IMR-90 (cell line): ENCODE results near the gene MEPCE. TPM values are rescaled to one million over a fixed set of nuclear protein-coding genes. Genes with fewer than 3 reads are reported as not detected.

Experiments
- ATAC-seq: fragments of 200-7000 bp; cut with Tn5 transposase; 2 replicates; pipeline ENCODE4 v1.9.1; 2020; ENCODE audit warnings: low read depth, mild to moderate bottlenecking, moderate library complexity
- BruUV-seq: library from RNA; stranded (reverse); fragments of 400-500 nt; replicated peaks from 2 replicates; lab custom pipeline; 2021; lab: Mats Ljungman, UMichigan
- CTCF ChIA-PET: fragments of 300-600 bp; formaldehyde crosslinking; extraction: SDS; loops from one replicate; lab custom pipeline; 2021; ENCODE audit warnings: antibody characterized with exemption; lab: Yijun Ruan, JAX
- POLR2A ChIA-PET: fragments of 300-600 bp; sonication (Branson Sonifier 250); formaldehyde crosslinking; loops from one replicate; lab custom pipeline; 2022; ENCODE audit warnings: antibody characterized with exemption; ENCODE audit not compliant: unreplicated experiment; lab: Charles Lee
- DNase-seq: peaks from one replicate; pipeline ENCODE4 v3.0.0; 2013
- H2AFZ ChIP-seq: replicated peaks from 2 replicates; pipeline ENCODE3; 2013; ENCODE audit warnings: low read length, mild to moderate bottlenecking; ENCODE audit not compliant: poor library complexity
- H2AK5ac ChIP-seq: 2 replicates; pipeline ENCODE4 v1.6.1; 2013; ENCODE audit warnings: low read depth, low read length, inconsistent platforms
- H2AK9ac ChIP-seq: replicated peaks from 2 replicates; pipeline ENCODE3; 2013; ENCODE audit warnings: mild to moderate bottlenecking, low read depth, low read length, moderate library complexity; ENCODE audit not compliant: poor library complexity
- H2BK120ac ChIP-seq: 2 replicates; pipeline ENCODE4 v1.6.1; 2013; ENCODE audit warnings: low read depth, low read length, inconsistent platforms
- H2BK15ac ChIP-seq: 3 replicates; pipeline ENCODE4 v1.6.1; 2013; ENCODE audit warnings: low read depth, low read length, inconsistent platforms
- H2BK20ac ChIP-seq: 2 replicates; pipeline ENCODE4 v1.6.1; 2013; ENCODE audit warnings: low read depth, mild to moderate bottlenecking, inconsistent platforms, low read length, moderate library complexity
- H2BK5ac ChIP-seq: 2 replicates; pipeline ENCODE4 v1.6.1; 2013; ENCODE audit warnings: mild to moderate bottlenecking, low read depth, low read length, inconsistent platforms; ENCODE audit not compliant: poor library complexity, severe bottlenecking
- H3K14ac ChIP-seq: replicated peaks from 2 replicates; pipeline ENCODE4 v1.6.1; 2013; ENCODE audit warnings: low read depth, low read length, inconsistent platforms
- H3K18ac ChIP-seq: 2 replicates; pipeline ENCODE4 v1.6.1; 2013; ENCODE audit warnings: low read depth, low read length, control low read depth
- H3K23ac ChIP-seq: 2 replicates; pipeline ENCODE4 v1.6.1; 2013; ENCODE audit warnings: low read depth, low read length, inconsistent platforms
- H3K27ac ChIP-seq: 2 replicates; pipeline ENCODE4 v1.5.1; 2013; ENCODE audit warnings: mild to moderate bottlenecking, control low read depth, low read length; ENCODE audit not compliant: insufficient read depth
- H3K27me3 ChIP-seq: 2 replicates; pipeline ENCODE4 v1.6.1; 2013; ENCODE audit warnings: low read length; ENCODE audit not compliant: control insufficient read depth, insufficient read depth
- H3K36me3 ChIP-seq: 2 replicates; pipeline ENCODE4 v1.6.1; 2013; ENCODE audit warnings: low read length, mixed read lengths; ENCODE audit not compliant: control insufficient read depth, insufficient read depth
- H3K4ac ChIP-seq: 2 replicates; pipeline ENCODE4 v1.6.1; 2013; ENCODE audit warnings: low read depth, low read length, inconsistent platforms
- H3K4me1 ChIP-seq: 2 replicates; pipeline ENCODE4 v1.6.1; 2013; ENCODE audit warnings: low read length, mixed read lengths; ENCODE audit not compliant: control insufficient read depth, insufficient read depth
- H3K4me2 ChIP-seq: 2 replicates; pipeline ENCODE4 v1.6.1; 2013; ENCODE audit warnings: low read depth, mild to moderate bottlenecking, control low read depth, low read length, moderate library complexity
- H3K4me3 ChIP-seq: 2 replicates; pipeline ENCODE4 v1.5.1; 2013; ENCODE audit warnings: low read depth, mild to moderate bottlenecking, control low read depth, low read length, moderate library complexity; ENCODE audit not compliant: insufficient read depth
- H3K56ac ChIP-seq: 2 replicates; pipeline ENCODE4 v1.6.1; 2013; ENCODE audit warnings: low read length, inconsistent platforms; ENCODE audit not compliant: insufficient read depth; ENCODE audit errors: extremely low read depth
- H3K79me1 ChIP-seq, 2 experiments: 2 replicates each; pipeline ENCODE4 v1.6.1; 2013; ENCODE audit warnings: low read length in 2 of 2, inconsistent platforms in 1 of 2, low read depth in 1 of 2
- H3K9ac ChIP-seq: 2 replicates; pipeline ENCODE4 v1.6.1; 2013; ENCODE audit warnings: low read depth, low read length, control low read depth
- H3K9me1 ChIP-seq: 2 replicates; pipeline ENCODE4 v1.6.1; 2013; ENCODE audit warnings: low read length, inconsistent platforms; ENCODE audit not compliant: insufficient read depth
- H3K9me3 ChIP-seq: 2 replicates; pipeline ENCODE4 v1.6.1; 2013; ENCODE audit warnings: low read length; ENCODE audit not compliant: control insufficient read depth, insufficient read depth
- H4K20me1 ChIP-seq: 2 replicates; pipeline ENCODE4 v1.6.1; 2013; ENCODE audit warnings: low read length, inconsistent platforms; ENCODE audit not compliant: insufficient read depth
- H4K5ac ChIP-seq: 2 replicates; pipeline ENCODE4 v1.6.1; 2013; ENCODE audit warnings: mild to moderate bottlenecking, low read depth, low read length, control low read depth
- H4K8ac ChIP-seq, 2 experiments: 2 replicates each; pipeline ENCODE4 v1.6.1; 2013; ENCODE audit warnings: low read depth in 2 of 2, low read length in 2 of 2, control low read depth in 1 of 2, inconsistent platforms in 1 of 2
- H4K91ac ChIP-seq: 2 replicates; pipeline ENCODE4 v1.6.1; 2013; ENCODE audit warnings: low read depth, low read length, inconsistent platforms; ENCODE audit not compliant: insufficient read depth
- BHLHE40 ChIP-seq: fragments of 150-350 bp; IDR thresholded peaks from 2 replicates; pipeline ENCODE4 v1.6.1; 2016; ENCODE audit warnings: mild to moderate bottlenecking, low read depth, low read length
- CEBPB ChIP-seq: IDR thresholded peaks from 2 replicates; pipeline ENCODE4 v1.6.1; 2012; ENCODE audit warnings: low read depth, low read length, improper control_type of control experiment
- CHD1 ChIP-seq: IDR thresholded peaks from 2 replicates; pipeline ENCODE4 v1.6.1; 2012; ENCODE audit warnings: low read depth, low read length, improper control_type of control experiment
- FOS ChIP-seq: fragments of 150-350 bp; IDR thresholded peaks from 2 replicates; pipeline ENCODE4 v1.6.1; 2016; ENCODE audit warnings: low read depth, low read length
- MAFK ChIP-seq: IDR thresholded peaks from 2 replicates; pipeline ENCODE4 v1.6.1; 2012; ENCODE audit warnings: low read depth, low read length, improper control_type of control experiment
- MAZ ChIP-seq: IDR thresholded peaks from 2 replicates; pipeline ENCODE4 v1.6.1; 2012; ENCODE audit warnings: low read depth, mild to moderate bottlenecking, low read length, improper control_type of control experiment, moderate library complexity, borderline replicate concordance
- MXI1 ChIP-seq: IDR thresholded peaks from 2 replicates; pipeline ENCODE4 v1.6.1; 2012; ENCODE audit warnings: low read depth, mild to moderate bottlenecking, low read length, moderate library complexity, borderline replicate concordance
- NFE2L2 ChIP-seq: fragments of 150-350 bp; IDR thresholded peaks from 2 replicates; pipeline ENCODE4 v1.6.1; 2016; ENCODE audit warnings: low read depth, mild to moderate bottlenecking, low read length
- POLR2A ChIP-seq: IDR thresholded peaks from 2 replicates; pipeline ENCODE4 v1.6.1; 2012; ENCODE audit warnings: mild to moderate bottlenecking, low read depth, low read length
- RAD21 ChIP-seq: IDR thresholded peaks from 2 replicates; pipeline ENCODE4 v1.6.1; 2012; ENCODE audit warnings: low read length, improper control_type of control experiment
- RCOR1 ChIP-seq: IDR thresholded peaks from 2 replicates; pipeline ENCODE4 v1.6.1; 2012; ENCODE audit warnings: mild to moderate bottlenecking, low read length, improper control_type of control experiment; ENCODE audit not compliant: insufficient replicate concordance
- RFX5 ChIP-seq: IDR thresholded peaks from 2 replicates; pipeline ENCODE4 v1.8.0; 2012; ENCODE audit warnings: low read depth, mild to moderate bottlenecking, low read length, moderate library complexity
- SMC3 ChIP-seq: fragments of 150-350 bp; IDR thresholded peaks from 2 replicates; pipeline ENCODE4 v1.6.1; 2016; ENCODE audit warnings: low read depth, mild to moderate bottlenecking, antibody characterized with exemption, low read length, moderate library complexity
- WGBS, 2 experiments: methylation state at CpG; one replicate each; pipeline versions ENCODE4 v1.1.5 to v1.1.7; 2013; ENCODE audit warnings: missing lambda C conversion rate in 2 of 2; ENCODE audit not compliant: insufficient read length in 1 of 2; ENCODE audit errors: extremely low coverage in 2 of 2; 5-methylcytosine and 5-hydroxymethylcytosine counted together
- dilution Hi-C: fragments of 300-500 bp; cut with HindIII; formaldehyde crosslinking; loops from one replicate; pipeline ENCODE4 v1.14.3; 2018; ENCODE audit warnings: low sequenced_read_pairs; ENCODE audit not compliant: unreplicated experiment
- in situ Hi-C: fragments of 300-500 bp; cut with MboI; formaldehyde crosslinking; loops from 3 replicates; pipeline ENCODE4 v1.14.3; 2019; ENCODE audit warnings: low sequenced_read_pairs, inconsistent platforms, mixed read lengths
- intact Hi-C: fragments of 100-400 bp; cut with micrococcal nuclease; formaldehyde crosslinking; loops from 2 replicates; pipeline ENCODE4 v1.10.0; 2022
- polyA plus RNA-seq, 3 experiments: library from polyadenylated mRNA; depleted of rRNA; stranded (reverse); fragments of >200 nt; gene quantifications; 2 replicates each; pipeline ENCODE4 v1.2.3, GENCODE V29; 2012; ENCODE audit warnings: low replicate concordance in 1 of 3
- total RNA-seq: library from RNA; depleted of rRNA; stranded (reverse); fragments of >200 nt; gene quantifications from 2 replicates; pipeline ENCODE4 v1.2.3, GENCODE V29; 2012
- TF ChIP-seq, protein P1 (sequence below): conservative IDR thresholded peaks from 2 replicates; pipeline ENCODE4 v1.5.1; 2012; ENCODE audit warnings: mild to moderate bottlenecking, low read depth, low read length, improper control_type of control experiment
- TF ChIP-seq, protein P2 (sequence below): fragments of 150-350 bp; IDR thresholded peaks from 2 replicates; pipeline ENCODE4 v1.6.1; 2016; ENCODE audit warnings: low read depth, mild to moderate bottlenecking, low read length, moderate library complexity, borderline replicate concordance
- TF ChIP-seq, protein P3 (sequence below): fragments of 150-350 bp; IDR thresholded peaks from 2 replicates; pipeline ENCODE4 v1.6.1; 2017; ENCODE audit warnings: mild to moderate bottlenecking, antibody characterized with exemption, low read length, low read depth

MEPCE gene
- total and polyA plus RNA-seq, 2 of the 4 experiments (the other 2 are of a cell fraction): 18.2 to 22.9 TPM

GRCh38 chr7:100406767-100407166, 22.9 kb upstream of the MEPCE start:
- no TSS peak for BruUV-seq

More at GRCh38 chr7:100406767-100407166, 22.9 kb upstream of the MEPCE start:
- no peak overlapping the region for H2AK9ac ChIP-seq
- no peaks in the 10 kb centered on the region; the same call in 1 of the 2 replicates for H3K4me1 ChIP-seq
- no peak overlapping the region for H3K4me3 ChIP-seq
- ChIA-PET POLR2A (no interaction called here), CTCF (interaction anchor here (0.5 to 1.3 kb wide), 2 partner anchors 41 to 51 kb away, joined by 4 read pairs; no protein-coding TSS in a partner anchor)
- peak; percentile 40 for DNase-seq
- H3K36me3 ChIP-seq: no peaks in the 10 kb centered on the region
- H3K18ac ChIP-seq: no peak overlapping the region
- H2BK5ac ChIP-seq: no peak overlapping the region
- H4K20me1 ChIP-seq: no peaks in the 10 kb centered on the region
- no peak overlapping the region for H4K5ac ChIP-seq
- peak; percentile 27; the same call in 1 of the 2 replicates for ATAC-seq
- H2BK20ac ChIP-seq: no peak overlapping the region
- no peak overlapping the region for H3K23ac ChIP-seq
- H3K14ac ChIP-seq: no peak overlapping the region
- no peak overlapping the region for H4K91ac ChIP-seq
- no peak overlapping the region for H3K27ac ChIP-seq
- H4K8ac ChIP-seq: no peak overlapping the region
- H3K79me1 ChIP-seq: no peaks in the 10 kb centered on the region
- 20% methylated on average over 2 of the region's 6 CpGs; no CpG with 5 or more reads in 1 of the 2 experiments for WGBS, 2 experiments
- H3K9me1 ChIP-seq: no peaks in the 10 kb centered on the region
- no peak for TF ChIP-seq MAZ
- no peak for TF ChIP-seq MXI1
- TF ChIP-seq, protein P1, sequence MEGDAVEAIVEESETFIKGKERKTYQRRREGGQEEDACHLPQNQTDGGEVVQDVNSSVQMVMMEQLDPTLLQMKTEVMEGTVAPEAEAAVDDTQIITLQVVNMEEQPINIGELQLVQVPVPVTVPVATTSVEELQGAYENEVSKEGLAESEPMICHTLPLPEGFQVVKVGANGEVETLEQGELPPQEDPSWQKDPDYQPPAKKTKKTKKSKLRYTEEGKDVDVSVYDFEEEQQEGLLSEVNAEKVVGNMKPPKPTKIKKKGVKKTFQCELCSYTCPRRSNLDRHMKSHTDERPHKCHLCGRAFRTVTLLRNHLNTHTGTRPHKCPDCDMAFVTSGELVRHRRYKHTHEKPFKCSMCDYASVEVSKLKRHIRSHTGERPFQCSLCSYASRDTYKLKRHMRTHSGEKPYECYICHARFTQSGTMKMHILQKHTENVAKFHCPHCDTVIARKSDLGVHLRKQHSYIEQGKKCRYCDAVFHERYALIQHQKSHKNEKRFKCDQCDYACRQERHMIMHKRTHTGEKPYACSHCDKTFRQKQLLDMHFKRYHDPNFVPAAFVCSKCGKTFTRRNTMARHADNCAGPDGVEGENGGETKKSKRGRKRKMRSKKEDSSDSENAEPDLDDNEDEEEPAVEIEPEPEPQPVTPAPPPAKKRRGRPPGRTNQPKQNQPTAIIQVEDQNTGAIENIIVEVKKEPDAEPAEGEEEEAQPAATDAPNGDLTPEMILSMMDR: no peak
- TF ChIP-seq MAFK: no peak
- TF ChIP-seq, protein P2, sequence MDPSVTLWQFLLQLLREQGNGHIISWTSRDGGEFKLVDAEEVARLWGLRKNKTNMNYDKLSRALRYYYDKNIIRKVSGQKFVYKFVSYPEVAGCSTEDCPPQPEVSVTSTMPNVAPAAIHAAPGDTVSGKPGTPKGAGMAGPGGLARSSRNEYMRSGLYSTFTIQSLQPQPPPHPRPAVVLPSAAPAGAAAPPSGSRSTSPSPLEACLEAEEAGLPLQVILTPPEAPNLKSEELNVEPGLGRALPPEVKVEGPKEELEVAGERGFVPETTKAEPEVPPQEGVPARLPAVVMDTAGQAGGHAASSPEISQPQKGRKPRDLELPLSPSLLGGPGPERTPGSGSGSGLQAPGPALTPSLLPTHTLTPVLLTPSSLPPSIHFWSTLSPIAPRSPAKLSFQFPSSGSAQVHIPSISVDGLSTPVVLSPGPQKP: no peak
- TF ChIP-seq, protein P3, sequence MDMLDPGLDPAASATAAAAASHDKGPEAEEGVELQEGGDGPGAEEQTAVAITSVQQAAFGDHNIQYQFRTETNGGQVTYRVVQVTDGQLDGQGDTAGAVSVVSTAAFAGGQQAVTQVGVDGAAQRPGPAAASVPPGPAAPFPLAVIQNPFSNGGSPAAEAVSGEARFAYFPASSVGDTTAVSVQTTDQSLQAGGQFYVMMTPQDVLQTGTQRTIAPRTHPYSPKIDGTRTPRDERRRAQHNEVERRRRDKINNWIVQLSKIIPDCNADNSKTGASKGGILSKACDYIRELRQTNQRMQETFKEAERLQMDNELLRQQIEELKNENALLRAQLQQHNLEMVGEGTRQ: no peak
- TF ChIP-seq SMC3: no peak
- TF ChIP-seq CHD1: no peak
- TF ChIP-seq BHLHE40: no peak
- no peak for TF ChIP-seq RFX5
- no peak for TF ChIP-seq CEBPB
- no peak for TF ChIP-seq FOS
- no peak for TF ChIP-seq RCOR1
- no peak for TF ChIP-seq NFE2L2
- no peak for TF ChIP-seq RAD21
- no peak for TF ChIP-seq POLR2A
- in situ Hi-C loops (no loop called here), intact Hi-C loops (loop anchor here (2.0 kb wide), 1 partner anchor 274 kb away; no protein-coding TSS in a partner anchor), dilution Hi-C loops (no loop called here)
- no peak overlapping the region for H3K4me2 ChIP-seq
- no peak overlapping the region for H3K56ac ChIP-seq
- no peak overlapping the region for H2BK120ac ChIP-seq
- H3K9me3 ChIP-seq: no peaks in the 10 kb centered on the region
- H2AK5ac ChIP-seq: no peak overlapping the region
- no peak overlapping the region for H3K4ac ChIP-seq
- H2BK15ac ChIP-seq: no peak overlapping the region
- no peak overlapping the region for H2AFZ ChIP-seq
- peaks cover 48% of the 10 kb centered on the region for H3K27me3 ChIP-seq
- no peak overlapping the region for H3K9ac ChIP-seq
